ENCODE results near the gene SLC7A4. TPM values are rescaled to one million over a fixed set of nuclear protein-coding genes. Genes with fewer than 3 reads are reported as not detected.
"Not testable (repeated sequence)": the region's sequence is repeated elsewhere in the genome, so short reads cannot be mapped to it uniquely, and the experiment has no call there.

Gene SLC7A4
- total RNA-seq, 1 experiment from 2014 or later: not detected

DNA sequence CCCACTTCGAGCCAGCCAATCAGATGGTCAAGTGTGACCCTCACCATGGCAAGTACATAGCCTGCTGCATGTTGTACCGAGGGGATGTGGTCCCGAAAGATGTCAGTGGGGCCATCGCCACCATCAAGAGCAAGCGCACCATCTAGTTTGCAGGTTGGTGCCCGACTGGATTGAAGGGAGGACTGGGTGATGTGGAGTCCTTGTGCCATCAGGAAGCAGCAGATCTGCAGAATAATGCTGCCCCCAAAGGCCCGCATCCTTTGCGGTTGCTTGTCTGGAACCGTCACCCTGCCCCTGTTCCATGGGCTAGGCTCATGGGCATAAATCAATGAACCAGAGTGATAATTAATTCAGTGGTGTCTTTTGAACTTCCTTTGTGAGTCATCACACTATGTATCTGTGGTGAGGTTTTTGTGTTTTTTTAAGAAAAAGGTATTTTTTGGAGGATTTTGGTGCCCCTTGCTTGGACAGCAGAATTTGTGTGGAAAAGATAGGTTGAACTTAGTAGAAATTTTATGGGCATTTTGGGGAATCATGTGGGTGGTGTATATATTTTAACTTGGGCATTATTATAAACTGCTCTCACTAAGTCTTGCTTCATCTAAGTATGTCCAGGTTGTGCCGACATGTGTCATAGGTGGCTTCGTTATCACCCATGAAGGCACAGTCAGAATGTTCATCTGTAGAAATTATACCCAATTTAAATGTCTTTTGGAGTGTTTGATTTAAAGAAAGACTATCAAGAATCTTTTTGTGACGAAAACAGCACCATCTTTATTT, 35.7 kb upstream of the SLC7A4 start:
- DNase-seq (ENCODE audit: low read depth): no peak
- in situ Hi-C loops (cut with HindIII; ENCODE audit: low pct_unique_long_range_greater_than_20kb, low sequenced_read_pairs): no loop called here

DNA sequence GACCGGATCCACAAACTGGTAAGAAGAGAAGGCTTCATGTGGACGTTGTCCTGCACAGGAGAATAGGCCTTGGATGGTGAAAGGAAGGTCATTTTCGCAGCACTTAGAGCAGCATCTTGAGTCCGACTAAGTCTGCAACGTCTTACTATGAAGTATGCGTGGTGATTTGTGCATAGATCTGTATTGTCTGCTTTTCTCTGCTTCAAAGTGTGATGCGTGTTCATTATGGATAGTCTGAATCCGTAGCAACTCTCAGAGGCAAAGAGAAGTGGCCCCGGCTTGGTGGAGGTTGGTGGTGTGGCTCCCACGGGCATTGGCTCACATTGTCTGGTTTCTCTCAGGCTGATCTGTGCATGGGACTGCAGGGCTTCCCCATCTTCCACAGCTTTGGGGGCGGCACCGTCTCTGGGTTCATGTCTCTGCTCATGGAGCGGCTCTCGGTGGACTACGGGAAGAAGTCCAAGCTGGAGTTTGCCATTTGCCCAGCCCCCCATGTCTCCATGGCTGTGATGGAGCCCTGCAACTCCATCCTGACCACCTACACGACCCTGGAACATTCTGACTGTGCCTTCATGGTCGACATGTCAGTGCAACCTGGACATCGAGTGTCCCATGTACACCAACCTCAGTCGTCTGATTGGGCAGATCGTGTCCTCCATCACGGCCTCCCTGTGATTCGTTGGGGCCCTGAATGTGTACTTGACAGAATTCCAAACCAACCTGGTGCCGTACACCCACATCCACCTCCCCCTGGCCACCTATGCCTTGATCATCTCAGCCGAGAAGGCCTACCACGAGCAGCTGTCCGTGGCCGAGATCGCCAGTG, 34.9 kb upstream of the SLC7A4 start:
- in situ Hi-C loops (cut with HindIII; ENCODE audit: low pct_unique_long_range_greater_than_20kb, low sequenced_read_pairs): no loop called here

DNA sequence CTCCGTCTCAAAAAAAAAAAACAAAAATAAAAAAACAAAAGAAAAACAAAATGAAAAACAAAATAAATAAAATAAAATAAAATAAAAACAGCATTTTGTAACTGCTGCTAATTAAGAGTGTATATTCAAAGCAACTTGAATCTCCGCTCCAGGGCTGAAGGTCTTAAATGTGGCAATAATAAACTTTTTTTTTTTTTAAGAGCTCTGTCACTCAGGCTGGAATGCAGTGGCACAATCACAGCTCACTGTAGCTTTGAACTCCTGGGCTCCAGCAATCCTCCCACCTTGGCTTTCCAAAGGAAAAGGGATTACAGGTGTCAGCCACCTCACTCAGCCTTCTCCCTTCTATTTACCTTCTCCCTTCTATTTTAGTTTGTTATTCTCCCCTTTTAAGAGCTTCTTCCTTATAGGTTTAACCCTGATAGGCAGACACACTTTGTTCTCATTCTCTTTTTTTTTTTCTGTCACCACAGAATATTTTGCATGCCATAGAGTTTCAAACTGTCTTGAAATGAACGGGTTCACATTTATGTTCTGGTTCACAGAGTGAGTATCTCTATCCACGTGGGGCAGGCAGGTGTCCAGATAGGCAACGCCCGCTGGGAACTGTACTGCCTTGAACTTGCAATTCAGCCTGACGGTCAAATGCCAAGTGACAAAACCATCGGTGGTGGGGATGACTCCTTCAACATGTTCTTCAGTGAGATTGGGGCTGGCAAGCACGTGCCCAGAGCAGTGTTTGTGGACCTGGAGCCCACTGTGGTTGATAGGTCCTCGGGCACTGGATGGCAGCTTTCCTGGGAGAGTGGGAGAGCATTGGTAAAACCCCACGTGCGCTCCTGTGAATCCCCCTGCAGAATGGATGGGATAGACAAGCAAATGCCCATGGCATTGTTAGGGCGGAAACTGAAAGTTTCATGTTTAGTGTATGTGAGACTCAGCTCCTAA, 32.8 kb upstream of the SLC7A4 start:
- in situ Hi-C loops (cut with HindIII; ENCODE audit: low pct_unique_long_range_greater_than_20kb, low sequenced_read_pairs): no loop called here
- no peak for DNase-seq (ENCODE audit: low read depth)

More for the DNA sequence above, 34.9 kb upstream of the SLC7A4 start:
- DNase-seq (ENCODE audit: low read depth): no peak

DNA sequence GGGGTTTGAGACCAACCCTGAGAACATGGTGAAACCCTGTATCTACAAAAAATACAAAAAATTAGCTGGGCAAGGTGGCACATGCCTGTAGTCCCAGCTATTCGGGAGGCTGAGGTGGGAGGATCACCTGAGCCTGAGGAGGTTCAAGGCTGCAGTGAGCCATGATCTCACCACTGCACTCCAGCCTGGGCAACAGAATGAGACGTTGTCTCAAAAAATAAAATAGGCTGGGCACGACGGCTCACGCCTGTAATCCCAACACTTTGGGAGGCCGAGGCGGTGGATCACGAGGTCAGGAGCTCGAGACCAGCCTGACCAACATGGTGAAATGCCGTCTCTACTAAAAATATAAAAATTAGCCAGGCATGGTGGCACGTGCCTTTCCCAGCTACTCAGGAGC, 32.1 kb upstream of the SLC7A4 start:
- DNase-seq (ENCODE audit: low read depth); in situ Hi-C loops (cut with HindIII; ENCODE audit: low pct_unique_long_range_greater_than_20kb, low sequenced_read_pairs): not testable (repeated sequence)

DNA sequence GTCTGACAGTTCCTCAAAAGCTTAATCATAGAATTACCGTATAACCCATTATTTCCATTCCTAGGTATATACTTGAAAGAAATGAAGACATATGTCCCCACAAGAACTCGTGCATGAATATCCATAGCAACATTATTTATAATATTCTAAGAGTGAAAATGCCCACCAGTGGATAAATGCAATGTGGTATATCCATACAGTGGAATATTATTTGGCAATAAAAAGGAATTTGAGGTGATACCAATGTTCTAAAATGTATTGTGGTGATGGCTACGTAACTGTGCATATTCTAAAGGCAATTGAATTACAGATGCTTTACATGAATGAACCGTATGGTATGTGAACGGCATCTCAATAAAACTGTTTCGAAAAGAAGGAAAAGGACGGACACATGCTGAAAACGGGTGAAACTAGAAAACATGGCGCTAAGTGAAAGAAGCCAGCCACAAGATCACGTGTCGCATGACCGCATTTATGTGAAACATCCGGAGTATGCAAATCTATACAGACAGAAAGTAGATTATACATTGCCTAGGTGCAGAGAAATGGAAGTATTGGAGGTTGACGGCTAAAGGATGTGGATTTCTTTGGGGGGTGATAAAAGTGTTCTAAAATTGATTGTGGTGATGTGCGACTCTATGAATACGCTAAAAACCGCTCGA, 29.4 kb upstream of the SLC7A4 start:
- in situ Hi-C loops (cut with HindIII; ENCODE audit: low pct_unique_long_range_greater_than_20kb, low sequenced_read_pairs): not testable (repeated sequence)

DNA sequence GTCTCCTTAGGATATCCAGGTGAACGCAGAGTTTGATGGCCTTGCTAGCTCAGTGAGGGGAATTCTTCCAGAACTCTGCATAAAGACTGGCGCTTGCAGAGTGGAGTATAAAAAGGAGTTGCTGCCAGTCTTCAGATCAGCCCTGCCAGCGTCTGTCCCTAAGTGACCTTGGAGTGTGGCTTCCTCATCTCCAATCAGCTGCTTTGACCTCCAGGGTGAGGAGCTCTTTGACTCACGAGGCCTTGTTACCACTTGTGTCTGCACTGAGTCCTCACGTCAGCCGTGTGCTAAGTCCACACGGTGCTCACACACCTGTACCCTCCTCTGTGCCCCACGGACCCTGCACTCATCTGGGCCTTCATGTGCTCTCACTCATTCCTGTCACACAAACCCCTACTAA, 28.0 kb upstream of the SLC7A4 start:
- DNase-seq (ENCODE audit: low read depth): not testable (repeated sequence)

More for the DNA sequence above, 29.4 kb upstream of the SLC7A4 start:
- DNase-seq (ENCODE audit: low read depth): not testable (repeated sequence)

DNA sequence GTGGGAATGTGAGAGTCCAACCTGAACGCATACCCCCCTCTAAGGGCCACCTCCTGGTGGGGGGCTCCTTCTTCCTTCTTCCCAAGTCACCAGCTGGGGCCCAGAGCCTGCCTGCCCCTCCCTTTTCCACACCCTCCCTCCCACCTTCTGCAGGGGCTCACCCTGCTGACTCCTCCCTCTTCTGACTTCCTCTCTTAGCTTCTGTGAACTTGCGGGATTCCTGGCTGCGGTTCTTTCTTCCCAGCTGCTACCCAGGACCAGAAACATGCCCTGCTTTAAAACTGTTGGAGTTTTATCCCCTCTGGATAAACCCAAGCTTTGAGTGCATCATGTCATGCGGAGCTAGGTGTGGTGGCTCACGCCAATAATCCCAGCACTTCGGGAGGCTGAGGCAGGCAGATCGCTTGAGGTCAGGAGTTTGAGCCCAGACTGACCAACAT, 23.5 kb upstream of the SLC7A4 start:
- in situ Hi-C loops (cut with HindIII; ENCODE audit: low pct_unique_long_range_greater_than_20kb, low sequenced_read_pairs): no loop called here
- DNase-seq (ENCODE audit: low read depth): no peak

More for the DNA sequence above, 28.0 kb upstream of the SLC7A4 start:
- in situ Hi-C loops (cut with HindIII; ENCODE audit: low pct_unique_long_range_greater_than_20kb, low sequenced_read_pairs): not testable (repeated sequence)

DNA sequence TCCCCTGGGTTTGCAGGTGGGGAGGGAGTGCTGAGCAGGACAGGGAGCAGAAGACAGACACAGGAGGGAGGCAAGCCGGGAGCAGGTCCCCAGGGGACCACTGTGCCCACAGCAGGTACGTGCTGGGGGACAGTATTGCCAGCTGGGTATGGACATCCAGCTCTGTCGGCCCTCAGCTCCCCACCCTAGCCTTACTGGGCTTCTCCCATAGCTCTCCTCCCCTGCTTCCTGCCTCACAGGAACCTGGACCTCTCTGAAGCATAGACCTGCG, 23.1 kb upstream of the SLC7A4 start:
- in situ Hi-C loops (cut with HindIII; ENCODE audit: low pct_unique_long_range_greater_than_20kb, low sequenced_read_pairs): no loop called here
- DNase-seq (ENCODE audit: low read depth): no peak

DNA sequence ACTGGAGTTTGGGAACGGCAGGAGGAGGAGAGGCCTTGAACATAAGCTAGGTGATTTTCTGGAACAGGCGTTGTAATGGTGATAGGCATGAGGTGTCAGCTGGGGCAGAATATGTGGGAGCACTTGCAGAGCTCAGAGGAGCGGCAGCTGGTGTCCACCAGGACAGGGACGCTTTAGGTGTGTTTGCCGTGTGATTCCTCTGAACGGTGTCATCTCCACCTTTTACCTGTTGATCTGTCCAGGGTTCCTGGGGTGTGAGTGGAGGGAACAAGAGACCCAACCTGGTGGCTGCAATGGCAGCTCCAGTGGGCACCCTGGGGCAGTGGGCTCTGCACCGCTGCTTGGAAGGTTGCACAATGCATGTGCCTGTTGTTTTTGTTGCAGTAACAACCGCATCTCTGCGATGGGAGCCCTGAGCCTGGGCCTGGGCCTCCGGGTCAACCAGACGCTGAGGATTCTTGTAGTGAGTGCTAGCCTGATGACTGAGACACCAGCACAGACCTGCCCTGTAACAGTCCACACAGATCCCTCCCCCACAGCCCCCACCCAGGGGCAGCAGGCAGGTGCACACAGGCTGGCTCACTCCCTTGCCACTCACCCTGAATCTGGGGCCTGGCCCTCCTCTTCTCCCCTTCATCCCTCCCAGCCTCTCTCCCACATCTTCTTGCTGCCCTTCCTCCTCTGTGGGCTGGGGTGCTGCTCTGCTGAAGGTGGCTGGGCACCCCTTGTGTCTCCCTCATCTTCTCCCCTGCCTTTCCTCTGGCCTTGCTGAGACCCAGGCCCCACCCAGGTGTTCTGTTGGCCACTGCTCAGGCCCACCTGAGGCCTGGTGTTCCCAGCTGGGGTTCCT, 22.6 kb upstream of the SLC7A4 start:
- in situ Hi-C loops (cut with HindIII; ENCODE audit: low pct_unique_long_range_greater_than_20kb, low sequenced_read_pairs): no loop called here

DNA sequence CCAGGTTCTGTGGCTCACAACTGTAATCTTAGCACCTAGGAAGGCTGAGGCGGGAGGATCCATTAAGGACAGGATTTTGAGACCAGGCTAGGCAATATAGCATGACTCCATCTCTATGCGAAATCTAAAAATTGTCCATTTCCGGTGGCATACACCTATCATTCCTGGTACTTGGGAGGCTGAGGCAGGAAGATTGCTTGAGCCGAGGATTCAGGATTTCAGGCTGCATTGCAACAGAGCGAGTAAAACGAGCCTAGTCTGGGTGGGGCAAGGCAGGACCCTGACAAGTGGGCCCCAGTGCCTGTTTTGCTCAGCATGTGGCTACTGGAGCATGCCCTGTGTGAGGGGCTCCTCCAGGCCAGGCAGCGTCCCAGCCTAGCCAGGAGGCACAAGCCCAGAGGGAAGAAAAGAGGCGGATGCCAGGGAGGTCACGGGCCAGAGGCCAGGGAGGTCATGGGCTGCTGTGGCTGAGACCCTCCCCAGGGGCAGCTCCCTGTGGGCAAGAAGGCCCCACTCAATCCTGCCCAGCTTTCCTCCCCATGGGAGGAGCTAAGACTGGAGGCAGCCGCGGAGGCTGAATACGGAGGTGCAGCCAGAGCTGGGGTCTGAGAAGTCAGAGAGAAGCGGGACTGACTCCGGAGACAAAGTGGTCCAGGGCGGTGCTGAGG, 21.8 kb upstream of the SLC7A4 start:
- no peak for DNase-seq (ENCODE audit: low read depth)
- in situ Hi-C loops (cut with HindIII; ENCODE audit: low pct_unique_long_range_greater_than_20kb, low sequenced_read_pairs): no loop called here

More for the DNA sequence above, 22.6 kb upstream of the SLC7A4 start:
- DNase-seq (ENCODE audit: low read depth): no peak

DNA sequence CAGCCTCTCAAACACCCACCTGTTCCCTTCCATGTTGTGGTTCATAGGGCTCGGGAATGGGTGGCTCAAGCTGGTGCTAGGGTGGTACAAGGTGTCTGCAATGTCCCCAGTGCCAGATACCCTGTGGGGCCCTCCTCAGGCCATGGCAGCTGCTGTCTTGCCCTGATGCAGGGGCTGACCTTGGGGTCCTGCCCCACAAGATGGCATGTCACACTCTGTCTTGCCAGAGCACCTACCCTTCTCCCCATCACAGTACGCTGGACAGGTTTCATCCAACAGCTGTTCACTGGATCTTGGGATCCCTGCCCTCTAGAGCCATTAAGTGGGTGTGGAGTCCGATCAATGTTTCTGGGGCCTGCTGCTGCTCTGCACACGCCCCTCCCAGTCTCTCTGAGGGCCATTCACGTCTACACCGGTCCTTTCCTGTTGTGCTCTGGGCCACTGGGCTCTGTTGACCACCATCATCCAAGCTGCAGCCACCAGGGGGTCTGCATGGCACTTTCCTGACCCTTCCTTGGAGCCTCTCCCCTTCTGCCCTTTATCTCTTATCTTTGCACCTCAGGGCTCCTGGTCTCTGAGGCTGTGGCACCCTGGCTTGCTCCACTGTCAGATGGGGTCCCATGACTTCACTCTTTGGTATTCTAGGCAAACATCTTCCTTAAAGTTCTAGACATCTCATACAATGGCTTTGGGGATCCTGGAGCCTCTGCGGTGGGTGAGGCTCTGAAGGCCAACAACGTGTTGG, 20.5 kb upstream of the SLC7A4 start:
- in situ Hi-C loops (cut with HindIII; ENCODE audit: low pct_unique_long_range_greater_than_20kb, low sequenced_read_pairs): no loop called here
- DNase-seq (ENCODE audit: low read depth): no peak

DNA sequence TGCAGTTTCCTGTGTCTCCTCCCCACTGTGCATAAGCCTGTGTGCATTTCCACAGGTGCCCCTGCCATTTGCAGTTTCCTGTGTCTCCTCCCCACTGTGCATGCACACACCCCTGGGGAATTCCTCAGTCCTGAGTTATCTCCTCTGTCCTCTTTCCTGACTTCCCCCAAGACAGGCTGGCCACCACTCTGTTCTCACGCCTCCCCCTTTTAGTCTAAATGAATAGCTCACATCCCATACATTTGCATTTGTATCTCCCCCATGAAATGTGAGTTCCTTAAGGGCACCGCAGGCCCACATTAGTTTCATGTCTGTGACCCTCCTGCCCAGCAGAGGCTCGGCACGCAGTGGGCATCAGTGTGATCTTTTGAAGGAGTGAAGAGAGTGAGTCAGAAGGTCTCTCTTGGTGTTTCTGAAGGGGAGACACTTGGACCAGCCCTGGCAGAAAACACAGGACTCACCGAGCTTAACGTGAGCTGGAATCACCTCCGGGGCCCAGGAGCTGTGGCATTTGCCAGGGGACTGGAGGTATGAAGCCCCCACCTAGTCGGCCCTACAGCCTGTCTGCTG, 19.6 kb upstream of the SLC7A4 start:
- in situ Hi-C loops (cut with HindIII; ENCODE audit: low pct_unique_long_range_greater_than_20kb, low sequenced_read_pairs): no loop called here
- DNase-seq (ENCODE audit: low read depth): no peak

DNA sequence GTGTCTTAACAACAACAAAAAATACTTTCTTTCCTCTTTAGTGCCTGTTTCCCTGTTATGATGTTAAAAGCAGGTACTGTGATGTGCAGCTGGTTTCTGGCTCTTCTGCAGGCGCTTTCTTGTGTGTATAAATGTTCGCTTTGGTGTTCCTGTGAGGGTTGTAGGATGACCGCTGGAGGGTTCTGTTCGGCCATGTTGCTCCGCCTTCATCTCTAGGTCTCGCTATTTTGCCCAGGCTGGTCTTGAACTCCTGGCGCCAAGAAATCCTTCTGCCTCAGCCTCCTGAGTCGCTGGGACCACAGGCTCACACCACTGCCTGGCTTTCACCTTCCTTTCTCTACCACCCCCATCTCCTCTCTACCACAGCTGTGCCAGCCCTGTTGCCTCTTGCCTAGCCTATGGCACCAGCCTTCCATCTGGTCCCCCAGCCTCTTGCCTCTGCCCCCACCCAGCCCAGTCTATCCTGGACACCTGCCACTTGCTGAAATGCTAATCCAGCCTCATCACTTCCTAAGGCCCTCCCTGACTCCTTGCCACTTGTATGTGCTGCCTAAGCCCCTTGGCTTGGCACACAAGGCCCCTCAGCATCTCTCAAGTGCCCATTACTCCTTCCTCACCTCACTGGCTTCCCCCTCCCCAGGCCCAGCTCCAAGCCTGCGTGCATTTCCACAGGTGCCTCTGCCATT, 18.9 kb upstream of the SLC7A4 start:
- in situ Hi-C loops (cut with HindIII; ENCODE audit: low pct_unique_long_range_greater_than_20kb, low sequenced_read_pairs): no loop called here
- no peak for DNase-seq (ENCODE audit: low read depth)

DNA sequence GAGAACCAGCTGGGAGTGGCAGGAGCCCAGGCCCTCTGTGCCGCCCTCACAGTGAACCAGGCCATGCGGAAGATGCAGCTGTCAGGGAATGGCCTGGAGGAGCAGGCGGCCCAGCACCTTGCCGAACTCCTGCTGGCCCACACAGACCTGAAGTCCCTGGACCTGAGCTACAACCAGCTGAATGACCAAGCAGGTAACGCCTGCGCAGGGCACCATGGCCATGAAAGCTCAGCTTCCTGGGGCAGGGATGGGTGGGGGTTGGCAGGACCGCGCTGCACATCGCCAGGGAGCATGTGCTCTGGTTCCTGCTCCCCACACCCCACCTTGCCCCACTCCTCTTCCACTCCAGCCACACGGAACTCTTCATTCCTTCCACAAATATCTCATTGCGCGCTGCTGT, 16.6 kb upstream of the SLC7A4 start:
- in situ Hi-C loops (cut with HindIII; ENCODE audit: low pct_unique_long_range_greater_than_20kb, low sequenced_read_pairs): not testable (repeated sequence)

DNA sequence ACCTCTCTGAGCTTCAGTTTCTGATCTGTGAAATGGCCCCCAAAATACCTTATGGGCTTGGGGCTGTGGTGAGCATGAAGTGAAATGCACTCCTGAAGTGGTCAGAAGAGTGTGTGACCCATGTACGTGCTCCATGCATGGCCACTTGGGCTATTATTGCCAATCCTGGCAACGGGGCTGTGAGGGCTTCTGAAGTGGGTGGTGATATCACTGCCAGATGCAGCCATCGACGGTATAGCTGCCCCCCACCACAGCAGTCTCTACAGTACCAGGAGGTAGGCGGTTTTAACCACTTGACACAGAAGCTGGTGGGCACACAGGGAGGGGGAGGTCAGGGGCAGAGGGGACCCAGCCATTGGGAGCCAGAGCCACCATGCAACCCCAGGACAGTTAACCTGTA, 16.1 kb upstream of the SLC7A4 start:
- in situ Hi-C loops (cut with HindIII; ENCODE audit: low pct_unique_long_range_greater_than_20kb, low sequenced_read_pairs); DNase-seq (ENCODE audit: low read depth): not testable (repeated sequence)

More for the DNA sequence above, 16.6 kb upstream of the SLC7A4 start:
- DNase-seq (ENCODE audit: low read depth): not testable (repeated sequence)

Data from Caki2 (cell line).